H1 (cell line): ENCODE results near the gene GPR34. TPM values are rescaled to one million over a fixed set of nuclear protein-coding genes. Genes with fewer than 3 reads are reported as not detected.

ENCODE experiments used
- CTCF ChIA-PET: fragments of 300-600 bp; sonication (Branson Sonifier 250); formaldehyde crosslinking; loops from one replicate; lab custom pipeline; 2021; ENCODE audit not compliant: partially characterized antibody; lab: Charles Lee
- POLR2A ChIA-PET: fragments of 300-600 bp; sonication (Branson Sonifier 250); formaldehyde crosslinking; loops from one replicate; lab custom pipeline; 2021; ENCODE audit warnings: inconsistent platforms; ENCODE audit not compliant: partially characterized antibody; lab: Charles Lee
- DNase-seq, 2 experiments: peaks; one replicate each; pipeline versions ENCODE4 v3.0.0 to v3.0.0-alpha.2; 2010 to 2022; ENCODE audit warnings: low spot score in 2 of 2, low read depth in 1 of 2, mixed read lengths in 1 of 2
- FAIRE-seq: peaks from 2 replicates; lab custom pipeline; 2011; peaks lifted over from hg19 to GRCh38; lab: Jason Lieb, UNC
- H2AFZ ChIP-seq: 2 replicates; pipeline ENCODE4 v1.8.1; 2012; ENCODE audit warnings: low read length, inconsistent platforms
- H2AK5ac ChIP-seq: 2 replicates; pipeline ENCODE4 v1.6.1; 2013; ENCODE audit warnings: low read depth, low read length
- H2BK120ac ChIP-seq: replicated peaks from 2 replicates; pipeline ENCODE3; 2013; ENCODE audit warnings: low read depth, low read length, inconsistent platforms
- H2BK12ac ChIP-seq: 2 replicates; pipeline ENCODE4 v1.6.1; 2013; ENCODE audit warnings: low read depth, low read length
- H2BK15ac ChIP-seq: 2 replicates; pipeline ENCODE4 v1.6.1; 2013; ENCODE audit warnings: low read length
- H2BK20ac ChIP-seq: 2 replicates; pipeline ENCODE4 v1.6.1; 2013; ENCODE audit warnings: low read length
- H2BK5ac ChIP-seq: 2 replicates; pipeline ENCODE4 v1.6.1; 2013; ENCODE audit warnings: low read depth, low read length
- H3K14ac ChIP-seq: 2 replicates; pipeline ENCODE4 v1.6.1; 2013; ENCODE audit warnings: inconsistent platforms; ENCODE audit not compliant: insufficient read length
- H3K18ac ChIP-seq: 2 replicates; pipeline ENCODE4 v1.6.1; 2013; ENCODE audit warnings: low read length; ENCODE audit errors: extremely low read depth
- H3K23ac ChIP-seq: 2 replicates; pipeline ENCODE4 v1.6.1; 2013; ENCODE audit warnings: inconsistent platforms; ENCODE audit not compliant: insufficient read length
- H3K23me2 ChIP-seq: 2 replicates; pipeline ENCODE4 v1.6.1; 2013; ENCODE audit warnings: low read depth, low read length
- H3K27ac ChIP-seq: 2 replicates; pipeline ENCODE4 v1.6.1; 2011; ENCODE audit warnings: low read depth, low read length, inconsistent platforms
- H3K27me3 ChIP-seq, 4 experiments: replicated peaks in 1 of 4; 1 replicate in 1 of 4; 2 replicates in 3 of 4; pipeline versions ENCODE4 v1.6.1 to v1.8.1; 2011 to 2013; ENCODE audit warnings: low read length in 3 of 4, mild to moderate bottlenecking in 3 of 4, inconsistent platforms in 2 of 4, mixed read lengths in 2 of 4, moderate library complexity in 1 of 4; ENCODE audit not compliant: control insufficient read depth in 3 of 4, insufficient read depth in 3 of 4; ENCODE audit errors: extremely low read depth in 1 of 4
- H3K36me3 ChIP-seq, 4 experiments: 2 replicates each; pipeline versions ENCODE4 v1.6.1 to v1.8.1; 2011 to 2013; ENCODE audit warnings: mild to moderate bottlenecking in 4 of 4, low read length in 3 of 4, moderate library complexity in 2 of 4, control low read depth in 1 of 4, inconsistent platforms in 1 of 4; ENCODE audit not compliant: insufficient read depth in 4 of 4, control insufficient read depth in 2 of 4
- H3K4ac ChIP-seq: replicated peaks from 2 replicates; pipeline ENCODE3; 2013; ENCODE audit warnings: low read length, low read depth, mixed read lengths, inconsistent platforms; ENCODE audit not compliant: insufficient read length
- H3K4me1 ChIP-seq, 4 experiments: replicated peaks in 1 of 4; 1 replicate in 1 of 4; 2 replicates in 3 of 4; pipeline versions ENCODE4 v1.6.1 to v1.8.1; 2011 to 2013; ENCODE audit warnings: low read length in 3 of 4, inconsistent platforms in 2 of 4, mixed read lengths in 1 of 4; ENCODE audit not compliant: insufficient read depth in 4 of 4, control insufficient read depth in 3 of 4
- H3K4me2 ChIP-seq, 2 experiments: 2 replicates each; pipeline versions ENCODE4 v1.6.1 to v1.8.1; 2011 to 2013; ENCODE audit warnings: low read depth in 2 of 2, low read length in 2 of 2, control low read depth in 1 of 2, inconsistent platforms in 1 of 2, mild to moderate bottlenecking in 1 of 2; ENCODE audit not compliant: insufficient read depth in 1 of 2
- H3K4me3 ChIP-seq, 4 experiments: fragments of 200-600, 300-600 bp in 1 of 4; sonication (generic), shearing (Covaris generic), sonication (Bioruptor Twin) in 1 of 4; 2 replicates each; pipeline versions ENCODE4 v1.5.1 to v1.8.1; 2011 to 2016; ENCODE audit warnings: low read length in 4 of 4, low read depth in 3 of 4, control low read depth in 2 of 4, inconsistent platforms in 2 of 4, mild to moderate bottlenecking in 2 of 4, mixed read lengths in 1 of 4, moderate library complexity in 1 of 4; ENCODE audit not compliant: insufficient read depth in 2 of 4; ENCODE audit errors: extremely low read depth in 1 of 4
- H3K56ac ChIP-seq: replicated peaks from 2 replicates; pipeline ENCODE3; 2013; ENCODE audit warnings: low read depth, mild to moderate bottlenecking, mixed read lengths, low read length, inconsistent platforms; ENCODE audit not compliant: insufficient read length
- H3K79me1 ChIP-seq: 2 replicates; pipeline ENCODE4 v1.6.1; 2013; ENCODE audit warnings: low read depth, low read length, control low read depth
- H3K79me2 ChIP-seq, 2 experiments: 2 replicates each; pipeline versions ENCODE4 v1.6.1 to v1.8.1; 2012 to 2013; ENCODE audit warnings: low read length in 2 of 2, mild to moderate bottlenecking in 2 of 2, inconsistent platforms in 1 of 2; ENCODE audit not compliant: insufficient read depth in 2 of 2, control insufficient read depth in 1 of 2
- H3K9ac ChIP-seq, 4 experiments: replicated peaks in 1 of 4; 1 replicate in 1 of 4; 2 replicates in 3 of 4; pipeline versions ENCODE4 v1.6.1 to v1.8.1; 2011 to 2013; ENCODE audit warnings: low read depth in 3 of 4, low read length in 3 of 4, control low read depth in 2 of 4, mild to moderate bottlenecking in 2 of 4, moderate library complexity in 2 of 4, inconsistent platforms in 1 of 4; ENCODE audit errors: extremely low read depth in 1 of 4
- H3K9me3 ChIP-seq, 2 experiments: 2 replicates each; pipeline versions ENCODE4 v1.6.1 to v1.8.1; 2012 to 2013; ENCODE audit warnings: mild to moderate bottlenecking in 2 of 2, moderate library complexity in 2 of 2, control low read depth in 1 of 2, inconsistent platforms in 1 of 2, low read depth in 1 of 2, low read length in 1 of 2, mixed read lengths in 1 of 2; ENCODE audit not compliant: insufficient read depth in 2 of 2
- H4K20me1 ChIP-seq, 2 experiments: replicated peaks in 1 of 2; 2 replicates each; pipeline versions ENCODE3 to v1.8.1; 2011 to 2013; ENCODE audit warnings: inconsistent platforms in 2 of 2, low read length in 2 of 2, mild to moderate bottlenecking in 1 of 2; ENCODE audit not compliant: insufficient read depth in 2 of 2, control insufficient read depth in 1 of 2
- H4K5ac ChIP-seq: 2 replicates; pipeline ENCODE4 v1.6.1; 2013; ENCODE audit warnings: low read length, low read depth, mixed read lengths, inconsistent platforms; ENCODE audit not compliant: insufficient read length
- H4K8ac ChIP-seq: 2 replicates; pipeline ENCODE4 v1.8.0; 2013; ENCODE audit warnings: mild to moderate bottlenecking, moderate library complexity, low read length, inconsistent platforms; ENCODE audit not compliant: insufficient read depth; ENCODE audit errors: extremely low read depth
- H4K91ac ChIP-seq: replicated peaks from 2 replicates; pipeline ENCODE3; 2013; ENCODE audit warnings: low read length, mixed read lengths, inconsistent platforms; ENCODE audit not compliant: insufficient read length
- EZH2 ChIP-seq: fragments of 200-600 bp; sonication (generic); IDR thresholded peaks from 2 replicates; pipeline ENCODE4 v1.7.1; 2012; ENCODE audit warnings: low read depth, mild to moderate bottlenecking, moderate library complexity, low read length, inconsistent platforms; ENCODE audit not compliant: severe bottlenecking
- HDAC6 ChIP-seq: IDR thresholded peaks from one replicate; pipeline ENCODE4 v1.7.1; 2012; ENCODE audit warnings: low read depth, mild to moderate bottlenecking, inconsistent platforms, low read length, moderate library complexity
- RBBP5 ChIP-seq: IDR thresholded peaks from 2 replicates; pipeline ENCODE4 v1.7.1; 2012; ENCODE audit warnings: low read depth, mild to moderate bottlenecking, inconsistent platforms, low read length, moderate library complexity, borderline replicate concordance
- RFX5 ChIP-seq: IDR thresholded peaks from 2 replicates; pipeline ENCODE4 v1.6.1; 2011; ENCODE audit warnings: low read depth, low read length, improper control_type of control experiment, borderline replicate concordance
- SAP30 ChIP-seq: fragments of 300-600 bp; sonication (generic); IDR thresholded peaks from 2 replicates; pipeline ENCODE4 v1.7.1; 2012; ENCODE audit warnings: low read length, moderate library complexity, mild to moderate bottlenecking, inconsistent platforms; ENCODE audit not compliant: insufficient read depth, insufficient replicate concordance
- SIN3A ChIP-seq, 2 experiments: IDR thresholded peaks in 1 of 2; conservative IDR thresholded peaks in 1 of 2; 2 replicates each; pipeline ENCODE4 v1.6.1; 2011 to 2012; ENCODE audit warnings: low read length in 2 of 2, improper control_type of control experiment in 1 of 2, low read depth in 1 of 2, mild to moderate bottlenecking in 1 of 2
- SIX5 ChIP-seq: IDR thresholded peaks from 2 replicates; pipeline ENCODE4 v1.6.1; 2011; ENCODE audit warnings: mild to moderate bottlenecking, low read depth, low read length
- SP2 ChIP-seq: IDR thresholded peaks from 2 replicates; pipeline ENCODE4 v1.6.1; 2012; ENCODE audit warnings: mild to moderate bottlenecking, low read length, inconsistent platforms
- SUZ12 ChIP-seq: fragments of 200-600 bp; sonication (generic); IDR thresholded peaks from 2 replicates; pipeline ENCODE4 v1.6.1; 2012; ENCODE audit warnings: mild to moderate bottlenecking, inconsistent platforms, low read length, moderate library complexity, mixed read lengths
- TAF1 ChIP-seq: IDR thresholded peaks from 2 replicates; pipeline ENCODE4 v1.6.1; 2011; ENCODE audit warnings: mild to moderate bottlenecking, low read depth, low read length
- WGBS, 2 experiments: shearing (Covaris generic) in 1 of 2; methylation state at CpG; one replicate each; pipeline versions ENCODE4 v1.1.6 to v1.1.7; 2013 to 2015; ENCODE audit warnings: low lambda C conversion rate in 2 of 2, mixed read lengths in 2 of 2, inconsistent platforms in 1 of 2, low coverage in 1 of 2, missing lambda C conversion rate in 1 of 2; ENCODE audit not compliant: insufficient replicate concordance in 2 of 2, insufficient coverage in 1 of 2, insufficient read length in 1 of 2; ENCODE audit errors: extremely low coverage in 1 of 2, missing lambda C conversion rate in 1 of 2; 5-methylcytosine and 5-hydroxymethylcytosine counted together
- polyA plus RNA-seq, 7 experiments: library from polyadenylated mRNA; depleted of rRNA in 3 of 7; stranded (reverse) in 5 of 7; unstranded in 2 of 7; fragments of >200 nt in 5 of 7; fragments of 200-250 nt in 2 of 7; gene quantifications; 1 replicate in 5 of 7; 2 replicates in 1 of 7; 4 replicates in 1 of 7; pipeline versions ENCODE4 v1.2.1 to v1.2.3, GENCODE V29; 2011 to 2013; ENCODE audit warnings: missing spikeins in 2 of 7, mixed read lengths in 2 of 7
- total RNA-seq: library from RNA; stranded (reverse); fragmentation: NEBNext Ultra II Directional; extraction: Animal tissue kit (Norgen Biotek cat#: 25700); gene quantifications from 2 replicates; pipeline ENCODE4 v1.2.1, GENCODE V29; 2021
- TF ChIP-seq, protein P1 (sequence below): IDR thresholded peaks from 2 replicates; pipeline ENCODE4 v1.6.1; 2012; ENCODE audit warnings: low read length, inconsistent platforms

Gene GPR34
- total and polyA plus RNA-seq, 2 of the 8 experiments (the other 6 are each of a cell fraction or from before 2014, with no cell fraction given): not detected

- H2BK12ac ChIP-seq: peak overlapping the region; percentile 81
- no peak overlapping the region for H3K56ac ChIP-seq
- peak overlapping the region; percentile 44 for H4K91ac ChIP-seq
- no peaks in the 10 kb centered on the region for H3K23me2 ChIP-seq
- H4K8ac ChIP-seq: no peak overlapping the region
- no peaks in the 10 kb centered on the region for H3K79me1 ChIP-seq
- ChIA-PET CTCF (no interaction called here), POLR2A (no interaction called here)
- no peak overlapping the region for H3K4me3 ChIP-seq
- H3K4ac ChIP-seq: no peak overlapping the region
- no peak overlapping the region; the same call in 1 of the 2 replicates for H3K18ac ChIP-seq
- H3K27me3 ChIP-seq: no peaks in the 10 kb centered on the region
- H3K27ac ChIP-seq: peak overlapping the region; percentile 25; the same call in 1 of the 2 replicates
- FAIRE-seq (no peak), DNase-seq (no peak)
- no peaks in the 10 kb centered on the region for H3K79me2 ChIP-seq
- H3K23ac ChIP-seq: no peak overlapping the region
- no peak overlapping the region for H3K4me2 ChIP-seq
- no peak overlapping the region for H3K9ac ChIP-seq
- no peak overlapping the region for H3K14ac ChIP-seq
- no peak overlapping the region for H2AFZ ChIP-seq
- H2BK20ac ChIP-seq: no peak overlapping the region
- WGBS, 2 experiments: 79% methylated on average over 3 of the region's 3 CpGs; no CpG with 5 or more reads in 1 of the 2 experiments
- H3K4me1 ChIP-seq: peaks cover 0 to 13% (median 3%) of the 10 kb centered on the region in 4 experiments; a peak in 5 of 7 replicates
- no peak overlapping the region for H4K5ac ChIP-seq
- H2BK5ac ChIP-seq: 0 out of 2 replicates have a peak overlapping the region, but pooled peaks have one; percentile 77
- H2BK120ac ChIP-seq: no peak overlapping the region
- H3K9me3 ChIP-seq: no peaks in the 10 kb centered on the region
- no peaks in the 10 kb centered on the region for H4K20me1 ChIP-seq
- H3K36me3 ChIP-seq: no peaks in the 10 kb centered on the region
- H2BK15ac ChIP-seq: no peak overlapping the region
- no peak overlapping the region for H2AK5ac ChIP-seq
- TF ChIP-seq RBBP5: no peak
- TF ChIP-seq SIN3A (conservative IDR thresholded peaks at IDR 0.05 in 1 of 2, IDR thresholded peaks at IDR 0.05 in 1 of 2; ENCODE audit: low read depth in 1 of 2, low read length in 2 of 2): no peak
- TF ChIP-seq RFX5: no peak
- TF ChIP-seq EZH2: no peak
- no peak for TF ChIP-seq HDAC6
- no peak for TF ChIP-seq SP2
- no peak for TF ChIP-seq SIX5
- TF ChIP-seq TAF1: no peak
- TF ChIP-seq, protein P1, sequence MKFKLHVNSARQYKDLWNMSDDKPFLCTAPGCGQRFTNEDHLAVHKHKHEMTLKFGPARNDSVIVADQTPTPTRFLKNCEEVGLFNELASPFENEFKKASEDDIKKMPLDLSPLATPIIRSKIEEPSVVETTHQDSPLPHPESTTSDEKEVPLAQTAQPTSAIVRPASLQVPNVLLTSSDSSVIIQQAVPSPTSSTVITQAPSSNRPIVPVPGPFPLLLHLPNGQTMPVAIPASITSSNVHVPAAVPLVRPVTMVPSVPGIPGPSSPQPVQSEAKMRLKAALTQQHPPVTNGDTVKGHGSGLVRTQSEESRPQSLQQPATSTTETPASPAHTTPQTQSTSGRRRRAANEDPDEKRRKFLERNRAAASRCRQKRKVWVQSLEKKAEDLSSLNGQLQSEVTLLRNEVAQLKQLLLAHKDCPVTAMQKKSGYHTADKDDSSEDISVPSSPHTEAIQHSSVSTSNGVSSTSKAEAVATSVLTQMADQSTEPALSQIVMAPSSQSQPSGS: no peak
- no peak for TF ChIP-seq SAP30
- TF ChIP-seq SUZ12: no peak
Measured at GRCh38 chrX:41720125-41720779, 31.5 kb downstream of the GPR34 start.
